DOHH2 (cell line): ENCODE data around the gene FNDC3B.

Experiments used
- EZH2phosphoT487 ChIP-seq: fragments of 200-600 bp; sonication (generic); IDR thresholded peaks from 2 replicates; pipeline ENCODE4 v1.6.1; 2017; ENCODE audit warnings: borderline replicate concordance, mild to moderate bottlenecking, antibody characterized with exemption, low read length, moderate library complexity, mixed read lengths
- TF ChIP-seq, protein P1 (sequence below): fragments of 200-600 bp; sonication (generic); IDR thresholded peaks from one replicate; pipeline ENCODE4 v1.5.1; 2014; ENCODE audit warnings: antibody characterized with exemption, mild to moderate bottlenecking, low read depth, low read length; ENCODE audit not compliant: poor library complexity, severe bottlenecking

- TF ChIP-seq, protein P1, sequence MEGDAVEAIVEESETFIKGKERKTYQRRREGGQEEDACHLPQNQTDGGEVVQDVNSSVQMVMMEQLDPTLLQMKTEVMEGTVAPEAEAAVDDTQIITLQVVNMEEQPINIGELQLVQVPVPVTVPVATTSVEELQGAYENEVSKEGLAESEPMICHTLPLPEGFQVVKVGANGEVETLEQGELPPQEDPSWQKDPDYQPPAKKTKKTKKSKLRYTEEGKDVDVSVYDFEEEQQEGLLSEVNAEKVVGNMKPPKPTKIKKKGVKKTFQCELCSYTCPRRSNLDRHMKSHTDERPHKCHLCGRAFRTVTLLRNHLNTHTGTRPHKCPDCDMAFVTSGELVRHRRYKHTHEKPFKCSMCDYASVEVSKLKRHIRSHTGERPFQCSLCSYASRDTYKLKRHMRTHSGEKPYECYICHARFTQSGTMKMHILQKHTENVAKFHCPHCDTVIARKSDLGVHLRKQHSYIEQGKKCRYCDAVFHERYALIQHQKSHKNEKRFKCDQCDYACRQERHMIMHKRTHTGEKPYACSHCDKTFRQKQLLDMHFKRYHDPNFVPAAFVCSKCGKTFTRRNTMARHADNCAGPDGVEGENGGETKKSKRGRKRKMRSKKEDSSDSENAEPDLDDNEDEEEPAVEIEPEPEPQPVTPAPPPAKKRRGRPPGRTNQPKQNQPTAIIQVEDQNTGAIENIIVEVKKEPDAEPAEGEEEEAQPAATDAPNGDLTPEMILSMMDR = no peak
- TF ChIP-seq EZH2phosphoT487 = no peak
Measured at GRCh38 chr3:172228036-172228415, 188.6 kb downstream of the FNDC3B start.
